Cardiac fibroblast (primary cell): ENCODE data around the gene KIAA1210.
A peak's percentile ranks its signal among the peaks of the same experiment; 100 is the strongest.

Experiments used
- DNase-seq, 2 donors: peaks; one replicate each; pipeline versions ENCODE4 v3.0.0 to v3.0.0-alpha.2; 2010; ENCODE audit warnings: low read depth in 2 of 2
- H3K4me3 ChIP-seq, 2 donors: replicated peaks in 1 of 2; 1 replicate in 1 of 2; 2 replicates in 1 of 2; pipeline ENCODE4 v1.5.1; 2011; ENCODE audit warnings: low read depth in 2 of 2, low read length in 2 of 2, mild to moderate bottlenecking in 2 of 2, moderate library complexity in 1 of 2
- CTCF ChIP-seq: IDR thresholded peaks from one replicate; pipeline ENCODE4 v1.5.1; 2011; ENCODE audit warnings: low read depth, mild to moderate bottlenecking, low read length, inconsistent platforms

Gene KIAA1210

GRCh38 chrX:119082278-119082677 lies 45.3 kb downstream of the KIAA1210 start:
- DNase-seq = no peak
- H3K4me3 ChIP-seq = no peak overlapping the region
- no peak for TF ChIP-seq CTCF

GRCh38 chrX:119075270-119076025 lies 52.2 kb downstream of the KIAA1210 start:
- no peak overlapping the region for H3K4me3 ChIP-seq
- no peak for TF ChIP-seq CTCF
- DNase-seq = no peak

- DNase-seq = no peak
- TF ChIP-seq CTCF = no peak
- H3K4me3 ChIP-seq = no peak overlapping the region
These were observed 53.7 kb downstream of the KIAA1210 start for GRCh38 chrX:119073911-119074310.

- no peak for TF ChIP-seq CTCF
These were observed 54.3 kb downstream of the KIAA1210 start for GRCh38 chrX:119073200-119073905.

GRCh38 chrX:119072744-119073143 lies 54.9 kb downstream of the KIAA1210 start, which contains the start of gene CT47C1:
Gene CT47C1, plus strand, starts transcription at chrX:119072993. Its CDS starts 233 bp downstream, at chrX:119073226.
- H3K4me3 ChIP-seq = no peak within 1 kb of the TSS
- no peak for TF ChIP-seq CTCF
- peak in 1 of 2 donors; percentile 5 for DNase-seq

More at GRCh38 chrX:119073200-119073905, 54.3 kb downstream of the KIAA1210 start:
- no peak for DNase-seq
- H3K4me3 ChIP-seq = no peak overlapping the region

GRCh38 chrX:119071381-119071780 lies 56.2 kb downstream of the KIAA1210 start:
- H3K4me3 ChIP-seq = no peak overlapping the region
- TF ChIP-seq CTCF = no peak
- no peak for DNase-seq
